GM12865 (cell line): ENCODE results near the gene ARID4B.
"Not testable (repeated sequence)": the region's sequence is repeated elsewhere in the genome, so short reads cannot be mapped to it uniquely, and the experiment has no call there.

Experiments
- DNase-seq: peaks from one replicate; pipeline ENCODE4 v3.0.0; 2010; ENCODE audit warnings: low read depth
- H3K4me3 ChIP-seq: 2 replicates; pipeline ENCODE4 v1.5.1; 2011; ENCODE audit warnings: mild to moderate bottlenecking, low read depth, low read length, control low read depth
- CTCF ChIP-seq: IDR thresholded peaks from 2 replicates; pipeline ENCODE4 v1.5.1; 2011; ENCODE audit warnings: low read length, control low read depth, low read depth, inconsistent platforms; ENCODE audit not compliant: insufficient read depth; ENCODE audit errors: missing control alignments

The ARID4B gene

GRCh38 chr1:235289859-235290739 lies 37.9 kb downstream of the ARID4B start:
- H3K4me3 ChIP-seq, result no peak overlapping the region
- TF ChIP-seq CTCF, result no peak
- no peak for DNase-seq

GRCh38 chr1:235287208-235287882 lies 40.6 kb downstream of the ARID4B start:
- no peak for DNase-seq
- no peak overlapping the region for H3K4me3 ChIP-seq

GRCh38 chr1:235286667-235287066 lies 41.3 kb downstream of the ARID4B start:
- TF ChIP-seq CTCF, result no peak
- H3K4me3 ChIP-seq, result no peak overlapping the region

More at GRCh38 chr1:235287208-235287882, 40.6 kb downstream of the ARID4B start:
- no peak for TF ChIP-seq CTCF

GRCh38 chr1:235284231-235284769 lies 43.7 kb downstream of the ARID4B start:
- TF ChIP-seq CTCF, result no peak
- no peak for DNase-seq
- H3K4me3 ChIP-seq, result no peak overlapping the region

More at GRCh38 chr1:235286667-235287066, 41.3 kb downstream of the ARID4B start:
- no peak for DNase-seq

GRCh38 chr1:235283636-235284035 lies 44.3 kb downstream of the ARID4B start:
- not testable (repeated sequence) for DNase-seq, H3K4me3 ChIP-seq

GRCh38 chr1:235280467-235280866 lies 47.5 kb downstream of the ARID4B start:
- TF ChIP-seq CTCF, result no peak
- DNase-seq, result no peak
- H3K4me3 ChIP-seq, result no peak overlapping the region

- no peak overlapping the region for H3K4me3 ChIP-seq
- TF ChIP-seq CTCF, result no peak
- DNase-seq, result no peak
Observed at GRCh38 chr1:235279694-235280093, 48.3 kb downstream of the ARID4B start.
